Fibroblast of lung (primary cell): ENCODE data around the gene IGFN1.

Experiments used
- CTCF ChIP-seq, 2 donors: IDR thresholded peaks in 1 of 2; conservative IDR thresholded peaks in 1 of 2; 1 replicate in 1 of 2; 2 replicates in 1 of 2; pipeline ENCODE4 v1.5.1; 2011 to 2012; ENCODE audit warnings: low read length in 2 of 2, control low read depth in 1 of 2, inconsistent platforms in 1 of 2, low read depth in 1 of 2, mild to moderate bottlenecking in 1 of 2
- EZH2 ChIP-seq: IDR thresholded peaks from 2 replicates; pipeline ENCODE4 v1.5.1; 2012; ENCODE audit warnings: low read length, control low read depth, mild to moderate bottlenecking; ENCODE audit errors: missing control alignments

GRCh38 chr1:201194046-201194445 lies 3.4 kb downstream of the IGFN1 start:
- no peak for TF ChIP-seq CTCF (conservative IDR thresholded peaks at IDR 0.05 in 1 of 2, IDR thresholded peaks at IDR 0.05 in 1 of 2; ENCODE audit: low read depth in 1 of 2, low read length in 2 of 2)
- no peak for TF ChIP-seq EZH2
